Measurements from ENCODE around the gene MYO5B. TPM values are rescaled to one million over a fixed set of nuclear protein-coding genes. Genes with fewer than 3 reads are reported as not detected.

MYO5B gene
- total and polyA plus RNA-seq, 8 donors = 6.2 to 25.3 (median 12.6) TPM

- intact Hi-C loops (cut with DNase I) = no loop called here
- FAIRE-seq (no peak), ATAC-seq (no peak), DNase-seq (no peak)
- Histone ChIP-seq H3K9me3 (no peaks in the 10 kb centered on the region), H3K4me1 (peaks cover 0 to 11% (median 0%) of the 10 kb centered on the region in 3 donors), H3K36me3 (no peaks in the 10 kb centered on the region), H3K27me3 (no peaks in the 10 kb centered on the region), H3K4me3 (no peak overlapping the region), H3K27ac (no peak overlapping the region)
- 71 to 74% methylated on average over 1 of the region's 1 CpG for WGBS, 2 donors
- TF ChIP-seq CTCF (IDR thresholded peaks at IDR 0.05) = no peak
Observed at GRCh38 chr18:49971462-49971861, 223.5 kb downstream of the MYO5B start.

GRCh38 chr18:49970319-49970718 lies 224.6 kb downstream of the MYO5B start:
- 94 to 96% methylated on average over 4 of the region's 4 CpGs for WGBS, 2 donors
- no peaks in the 10 kb centered on the region for H3K27me3 ChIP-seq
- no peak overlapping the region for H3K4me3 ChIP-seq
- FAIRE-seq (no peak), ATAC-seq (no peak), DNase-seq (no peak)
- intact Hi-C loops (cut with DNase I) = no loop called here
- no peaks in the 10 kb centered on the region for H3K36me3 ChIP-seq
- H3K4me1 ChIP-seq = peaks cover 0 to 12% (median 0%) of the 10 kb centered on the region in 3 donors
- no peaks in the 10 kb centered on the region for H3K9me3 ChIP-seq
- TF ChIP-seq CTCF (IDR thresholded peaks at IDR 0.05) = no peak
- no peak overlapping the region for H3K27ac ChIP-seq

GRCh38 chr18:49968644-49969309 lies 226.2 kb downstream of the MYO5B start:
- Histone ChIP-seq H3K9me3 (no peaks in the 10 kb centered on the region), H3K27me3 (no peaks in the 10 kb centered on the region), H3K4me3 (no peak overlapping the region), H3K4me1 (peaks cover 0 to 12% (median 0%) of the 10 kb centered on the region in 3 donors), H3K27ac (peak overlapping the region in 1 of 4 donors; percentile 11), H3K36me3 (no peaks in the 10 kb centered on the region)
- 79% methylated on average over 5 of the region's 5 CpGs for WGBS, 2 donors
- no peak for DNase-seq
- intact Hi-C loops (cut with DNase I) = no loop called here
- no peak for ATAC-seq
- no peak for TF ChIP-seq CTCF (IDR thresholded peaks at IDR 0.05)
- FAIRE-seq = no peak

- 83 to 89% methylated on average over 7 of the region's 7 CpGs for WGBS, 2 donors
- Histone ChIP-seq H3K4me1 (peaks cover 0 to 12% (median 0%) of the 10 kb centered on the region in 3 donors), H3K27me3 (no peaks in the 10 kb centered on the region), H3K4me3 (no peak overlapping the region), H3K27ac (peak overlapping the region in 2 of 4 donors; percentile 42 to 63), H3K36me3 (no peaks in the 10 kb centered on the region), H3K9me3 (no peaks in the 10 kb centered on the region)
- intact Hi-C loops (cut with DNase I) = no loop called here
- ATAC-seq (no peak), DNase-seq (no peak), FAIRE-seq (no peak)
- no peak for TF ChIP-seq CTCF (IDR thresholded peaks at IDR 0.05)
Observed at GRCh38 chr18:49967636-49968313, 227.2 kb downstream of the MYO5B start.

- Histone ChIP-seq H3K27me3 (no peaks in the 10 kb centered on the region), H3K36me3 (no peaks in the 10 kb centered on the region), H3K9me3 (no peaks in the 10 kb centered on the region), H3K27ac (peak overlapping the region in 2 of 4 donors; percentile 42 to 63), H3K4me1 (peaks cover 0 to 12% (median 0%) of the 10 kb centered on the region in 3 donors), H3K4me3 (no peak overlapping the region)
- DNase-seq (peak in 2 of 6 donors; percentile 6 to 17), FAIRE-seq (peak; percentile 77), ATAC-seq (peak; percentile 58 to 93 (median 92))
- 24 to 30% methylated on average over 4 of the region's 4 CpGs for WGBS, 2 donors
- no peak for TF ChIP-seq CTCF (IDR thresholded peaks at IDR 0.05)
- intact Hi-C loops (cut with DNase I) = no loop called here
Observed at GRCh38 chr18:49967171-49967570, 227.8 kb downstream of the MYO5B start.
